ENCODE measurements around the gene TNFRSF11A.

- TF ChIP-seq EZH2phosphoT487 (IDR thresholded peaks at IDR 0.05; ENCODE audit: low read depth) (no peak), CTCF (IDR thresholded peaks at IDR 0.05; ENCODE audit: low read depth, low read length) (no peak)
Observed at GRCh38 chr18:62364558-62364957, 39.4 kb downstream of the TNFRSF11A start.

Data from OCI-LY3 (cell line).